GM21825 (cell line): ENCODE measurements around the gene RIT2.

Source experiments
- ATAC-seq: cut with Tn5 transposase; IDR thresholded peaks from one replicate; pipeline ENCODE4 v1.9.1; 2021; ENCODE audit warnings: mild to moderate bottlenecking, moderate library complexity; ENCODE audit not compliant: unreplicated experiment

RIT2 gene

DNA sequence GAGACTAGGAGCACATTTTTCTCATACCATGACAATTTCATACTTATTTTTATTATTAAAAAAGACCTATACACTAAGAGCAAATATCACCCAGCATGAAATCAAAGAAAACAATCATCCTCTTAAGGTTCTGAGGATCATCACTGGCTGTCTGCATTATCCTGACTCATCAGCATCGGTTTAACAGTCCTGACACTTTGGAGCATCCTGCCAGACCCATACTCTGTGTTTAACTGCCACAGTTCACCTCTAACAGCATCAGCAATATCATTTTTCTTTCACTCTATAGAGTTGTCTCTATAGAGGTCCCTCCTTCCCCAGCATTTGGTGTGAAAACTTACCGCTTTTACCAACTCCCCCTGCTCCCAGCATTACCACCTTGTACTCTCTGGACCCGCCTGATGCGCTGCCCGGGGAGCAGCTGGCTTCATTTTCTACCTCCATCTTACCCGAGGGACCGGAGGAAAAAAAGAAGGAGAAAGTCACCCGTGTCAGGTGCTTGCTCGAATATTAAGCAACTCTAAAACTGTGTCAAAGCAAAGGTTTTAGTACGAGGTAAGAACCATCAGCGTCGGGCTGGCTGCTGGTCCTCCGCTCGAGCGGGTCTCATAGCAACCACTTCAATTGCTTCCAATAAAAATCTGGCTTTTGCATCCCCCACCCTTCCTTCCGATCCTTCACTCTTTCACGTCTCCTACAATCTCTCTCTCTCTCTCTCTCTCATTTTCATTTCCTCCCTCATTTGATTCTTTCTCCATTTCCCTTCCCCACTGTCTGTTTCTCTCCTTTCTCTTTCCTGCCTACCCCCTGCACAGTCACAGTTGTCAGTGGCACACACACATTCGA lies at the start of gene RIT2:
RIT2 (minus strand) TSS at position 610 of the 846 bp plus-strand sequence.
- ATAC-seq = no peak

DNA sequence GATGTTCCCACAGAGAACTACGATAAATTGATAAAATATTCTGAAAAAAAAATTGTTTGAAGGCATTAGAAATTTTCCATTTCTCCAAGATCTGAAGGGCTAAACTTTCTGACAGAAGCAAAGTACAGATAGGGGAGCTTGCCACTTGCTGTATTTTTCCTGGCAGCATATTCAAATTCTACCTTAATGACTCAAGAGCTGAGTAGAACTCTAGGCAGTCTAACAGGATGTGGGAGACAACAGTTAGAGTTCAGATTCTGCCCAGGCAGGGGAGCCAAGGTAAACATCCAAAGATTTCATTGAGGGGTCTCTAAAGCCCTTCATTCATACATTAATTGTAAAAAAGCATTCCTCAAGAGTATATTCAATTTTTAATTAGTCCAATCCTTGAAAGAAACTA lies 46.0 kb upstream of the RIT2 start:
- ATAC-seq = no peak

DNA sequence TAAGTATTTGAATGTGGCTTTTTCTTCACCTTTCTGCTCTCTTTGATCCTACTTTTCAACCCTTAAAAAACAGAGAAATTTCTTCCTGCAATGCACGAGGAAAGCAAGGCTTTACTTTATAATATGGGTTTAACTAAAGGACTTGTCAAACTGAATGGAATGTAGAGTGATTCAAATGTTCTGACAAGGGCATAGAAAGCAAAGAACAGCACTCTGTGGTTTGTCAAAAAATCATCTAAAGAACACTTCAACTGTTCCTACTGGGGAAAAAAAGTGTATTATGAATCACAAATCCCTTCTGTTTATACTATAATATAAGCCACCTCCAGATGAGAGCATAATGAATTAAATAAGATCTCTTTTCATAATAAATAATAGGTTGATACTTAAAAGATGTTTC lies 45.0 kb upstream of the RIT2 start:
- ATAC-seq = no peak

DNA sequence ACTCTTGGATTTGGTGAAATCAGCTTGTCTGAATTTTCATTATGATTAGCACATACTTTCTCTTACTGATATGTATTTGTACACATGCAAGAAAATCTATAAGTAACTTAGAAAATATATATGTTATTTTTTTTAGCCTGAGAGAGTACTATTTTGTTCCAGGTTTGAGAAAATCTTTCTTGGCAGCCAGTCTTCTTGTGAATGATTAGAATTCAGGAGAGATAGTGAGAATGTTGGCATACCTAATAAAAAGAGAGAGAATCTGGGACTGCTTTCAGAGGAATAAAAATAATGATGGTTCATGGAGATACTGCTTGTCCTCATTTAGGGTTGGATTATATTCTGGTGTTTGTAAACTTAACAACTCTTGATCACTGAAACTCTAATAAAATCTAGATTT lies 44.4 kb upstream of the RIT2 start:
- ATAC-seq = no peak

DNA sequence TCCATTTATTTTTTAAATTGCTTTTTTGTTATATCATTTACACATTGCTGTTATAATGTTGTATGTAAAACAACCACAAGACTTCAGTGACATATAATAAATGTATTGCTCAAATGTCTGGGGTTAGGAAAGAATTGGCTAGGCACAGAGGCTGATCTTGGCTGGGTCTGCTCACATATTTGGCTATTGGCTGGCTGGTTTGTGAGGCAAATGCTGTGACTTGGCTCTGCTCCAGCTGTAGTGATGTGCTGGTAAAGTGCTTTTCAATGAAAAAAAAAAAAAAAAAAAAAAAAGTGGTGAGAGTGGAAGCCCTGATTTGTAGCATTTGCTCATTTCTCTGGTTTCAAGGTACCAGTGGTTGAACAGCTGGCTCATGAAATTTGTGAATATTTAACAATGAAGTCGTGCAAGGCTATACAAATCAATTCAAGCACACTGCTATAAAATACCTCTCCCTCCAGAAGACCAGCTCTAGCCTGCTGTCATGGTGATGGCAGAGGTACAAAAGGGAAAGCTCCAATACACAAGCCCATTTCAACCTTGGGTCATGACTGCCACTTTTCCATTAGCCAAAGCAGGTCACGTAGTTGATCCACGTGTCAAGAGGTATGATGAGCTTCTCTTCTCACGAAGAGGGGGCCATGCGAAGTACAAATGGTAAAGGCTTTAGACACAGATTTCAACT lies 43.7 kb upstream of the RIT2 start:
- ATAC-seq = no peak

DNA sequence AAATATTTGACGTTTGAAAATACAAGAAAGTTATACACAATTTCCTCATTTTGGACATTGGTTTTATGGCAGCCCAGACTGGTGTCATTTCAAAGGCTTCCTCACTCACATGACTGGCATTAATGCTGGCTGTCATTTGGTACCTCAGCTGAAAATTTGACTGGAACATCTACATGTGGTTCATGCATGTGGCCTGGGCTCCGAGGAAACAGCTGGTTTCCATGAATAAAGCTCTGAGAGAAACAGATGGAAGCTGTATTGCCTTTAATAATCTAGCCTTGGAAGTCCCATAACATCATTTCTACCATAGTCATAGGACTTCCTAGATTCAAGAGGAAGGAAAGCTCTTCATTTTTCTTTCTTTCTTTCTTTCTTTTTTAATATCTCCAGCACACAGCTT lies 42.9 kb upstream of the RIT2 start:
- ATAC-seq = no peak

DNA sequence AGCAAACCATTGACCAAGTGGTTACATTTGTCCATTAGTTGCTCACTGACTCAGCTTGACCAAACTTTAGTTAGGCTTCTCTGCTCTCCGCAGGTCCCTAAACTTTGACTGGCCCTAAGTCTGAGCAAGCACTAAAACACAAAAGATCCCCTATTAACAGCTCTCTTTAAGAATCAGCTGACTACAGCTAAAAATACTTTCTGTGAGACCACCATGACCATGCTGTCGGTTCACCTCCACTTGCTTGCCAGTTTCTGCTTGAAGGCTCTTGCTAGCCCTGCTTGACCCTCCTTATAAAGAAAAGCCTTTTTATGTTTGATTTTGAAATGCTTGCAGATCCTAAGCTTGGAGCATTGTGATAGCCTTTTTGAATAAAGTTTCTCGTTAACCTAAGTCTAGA lies 40.4 kb upstream of the RIT2 start:
- ATAC-seq = no peak

DNA sequence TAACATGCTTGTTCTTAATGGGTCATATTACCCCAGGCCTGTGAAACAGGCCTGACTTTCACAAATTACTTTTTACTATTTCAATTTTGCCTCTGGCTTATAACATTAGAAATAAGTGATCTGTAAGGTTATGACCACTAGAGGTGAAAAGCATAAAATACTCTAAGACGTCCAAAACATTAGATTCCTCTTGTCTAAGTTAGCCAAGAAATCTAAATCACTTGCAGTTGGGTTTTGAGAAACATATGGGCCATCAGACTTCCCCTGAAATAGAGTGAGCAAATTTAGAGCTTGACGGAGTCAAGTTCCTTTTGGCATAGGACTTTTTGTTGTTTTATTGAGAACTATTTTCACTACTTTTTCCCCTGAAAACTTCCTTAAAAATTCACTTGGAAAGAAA lies 32.7 kb upstream of the RIT2 start:
- no peak for ATAC-seq

DNA sequence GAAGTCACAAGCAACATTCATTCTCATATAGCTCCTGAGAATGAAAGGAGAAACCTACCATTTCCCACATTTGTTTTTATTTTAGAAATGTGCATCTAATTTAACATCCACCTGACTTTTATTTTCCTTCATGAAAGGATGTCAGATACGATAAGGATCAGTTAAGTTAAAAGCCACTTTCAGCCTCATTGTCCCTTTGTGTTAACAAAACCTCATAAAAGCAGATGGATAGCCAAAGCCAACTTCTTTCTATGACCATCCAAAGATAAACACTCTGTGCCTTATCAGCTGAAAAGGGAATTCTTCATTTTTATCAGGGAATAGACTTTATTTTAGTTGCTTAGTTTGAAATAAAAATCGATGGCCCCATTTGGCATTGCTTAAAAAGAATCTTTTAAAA lies 25.7 kb upstream of the RIT2 start:
- no peak for ATAC-seq

DNA sequence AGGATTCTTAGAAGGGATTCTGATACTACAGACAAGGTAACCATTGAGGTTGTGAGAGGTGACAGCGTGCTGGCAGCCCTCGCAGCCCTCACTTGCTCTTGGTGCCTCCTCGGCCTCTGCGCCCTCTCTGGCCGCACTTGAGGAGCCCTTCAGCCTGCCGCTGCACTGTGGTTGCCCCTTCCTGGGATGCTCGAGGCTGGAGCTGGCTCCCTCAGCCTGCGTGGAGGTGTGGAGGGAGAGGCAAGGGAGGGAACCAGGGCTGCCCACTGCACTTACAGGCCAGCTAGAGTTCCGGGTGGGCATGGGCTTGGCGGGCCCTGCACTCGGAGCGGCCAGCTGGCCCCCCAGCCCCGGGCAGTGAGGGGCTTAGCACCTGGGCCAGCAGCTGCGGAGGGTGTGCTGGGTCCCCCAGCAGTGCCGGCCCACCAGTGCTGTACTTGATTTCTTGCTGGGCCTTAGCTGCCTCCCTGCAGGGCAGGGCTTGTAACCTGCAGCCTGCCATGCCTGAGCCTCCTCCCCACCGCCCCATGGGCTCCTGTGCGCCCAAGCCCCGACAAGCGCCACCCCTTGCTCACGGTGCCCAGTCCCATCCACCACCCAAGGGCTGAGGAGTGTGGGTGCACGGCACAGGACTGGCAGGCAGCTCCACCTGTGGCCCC lies 23.9 kb upstream of the RIT2 start:
- ATAC-seq = no peak

DNA sequence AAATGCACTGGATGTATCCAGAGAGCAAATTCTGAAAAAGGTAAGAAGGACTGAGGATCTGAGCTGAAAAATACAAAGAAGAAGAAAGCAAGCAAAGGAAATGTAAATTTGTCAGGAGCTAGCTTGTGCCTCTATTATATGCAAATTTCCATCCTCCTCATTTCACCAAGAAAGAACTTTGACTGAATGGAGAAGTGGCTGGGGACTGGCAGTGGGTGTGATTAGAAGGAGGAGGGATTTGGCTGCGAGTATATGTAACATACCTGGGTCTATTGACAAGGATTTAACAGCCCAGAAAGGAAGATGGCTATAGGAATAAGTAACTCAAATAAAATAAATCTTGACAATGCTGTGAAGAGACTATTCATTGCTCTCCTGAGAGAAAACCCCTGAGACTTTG lies 19.4 kb upstream of the RIT2 start:
- ATAC-seq = no peak

DNA sequence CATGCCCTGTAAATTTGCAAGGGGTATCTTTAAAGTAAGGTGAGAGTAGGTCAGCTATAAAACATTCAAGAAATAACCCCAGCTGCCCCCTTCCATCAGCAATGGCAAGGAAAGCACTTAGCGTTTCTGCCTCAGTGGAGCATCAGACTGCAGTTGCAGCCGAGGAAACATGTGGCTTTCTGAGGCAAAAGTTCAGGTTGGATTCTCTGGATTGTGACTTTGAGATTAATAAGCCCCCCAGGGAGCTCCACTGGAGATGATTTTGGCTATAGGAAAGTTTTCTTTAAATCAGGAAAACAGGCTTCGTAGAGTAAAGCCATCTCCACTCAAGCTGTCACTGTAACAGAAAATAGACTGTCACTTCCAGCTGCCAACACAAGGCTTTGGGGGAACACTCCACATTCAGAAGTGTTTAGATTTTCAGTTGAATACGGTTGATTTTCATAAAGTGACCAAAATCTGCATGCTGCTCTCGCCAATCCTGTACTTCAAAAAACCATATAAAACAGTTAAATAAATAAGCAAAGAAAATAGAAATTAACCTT lies 15.3 kb upstream of the RIT2 start:
- ATAC-seq = no peak

DNA sequence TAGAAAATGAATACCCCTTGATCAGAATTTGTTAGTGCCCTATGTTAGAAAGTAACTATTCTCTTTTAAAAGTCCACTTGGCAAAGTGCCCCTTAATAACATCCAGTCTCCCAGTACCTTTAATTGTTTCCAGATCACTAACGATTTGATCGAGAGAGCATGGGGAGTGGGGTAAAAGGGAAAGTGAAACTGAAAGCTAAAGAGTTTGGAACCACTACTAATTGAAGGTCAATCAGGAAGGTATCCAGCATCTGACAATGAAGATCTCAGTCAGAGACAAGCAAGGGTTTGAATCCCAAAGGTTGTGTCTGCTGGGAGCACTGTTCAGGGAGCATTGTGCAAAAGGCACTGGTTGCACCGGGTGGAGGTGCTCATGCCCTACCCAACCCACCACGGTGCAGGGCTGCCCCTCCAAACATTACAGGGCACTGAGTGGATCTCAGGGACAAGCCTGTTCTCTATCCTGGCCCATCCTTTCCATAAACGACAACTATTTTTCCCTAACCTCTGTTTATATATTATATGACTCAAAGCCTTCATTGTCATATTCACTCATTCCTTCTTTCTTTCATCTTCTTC lies 14.6 kb upstream of the RIT2 start:
- no peak for ATAC-seq

DNA sequence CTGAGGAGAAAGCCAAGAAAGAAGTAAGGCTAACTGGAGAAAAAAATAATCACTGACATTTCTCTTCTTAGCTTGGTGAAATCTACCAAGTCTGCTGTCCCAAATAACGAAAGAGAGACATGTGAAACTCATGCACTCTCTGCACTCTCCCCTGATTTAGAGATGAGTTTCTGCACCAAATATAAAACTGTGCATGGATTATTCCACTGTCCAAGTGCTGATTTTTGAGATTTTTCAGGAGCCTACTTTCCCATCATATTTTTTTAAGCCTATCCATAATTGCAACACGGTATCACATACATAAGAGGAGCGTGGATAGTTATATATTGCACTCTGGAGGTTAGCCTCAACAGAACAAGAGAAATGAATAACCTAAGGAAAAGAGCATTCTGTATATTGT lies 10.0 kb upstream of the RIT2 start:
- ATAC-seq = no peak

DNA sequence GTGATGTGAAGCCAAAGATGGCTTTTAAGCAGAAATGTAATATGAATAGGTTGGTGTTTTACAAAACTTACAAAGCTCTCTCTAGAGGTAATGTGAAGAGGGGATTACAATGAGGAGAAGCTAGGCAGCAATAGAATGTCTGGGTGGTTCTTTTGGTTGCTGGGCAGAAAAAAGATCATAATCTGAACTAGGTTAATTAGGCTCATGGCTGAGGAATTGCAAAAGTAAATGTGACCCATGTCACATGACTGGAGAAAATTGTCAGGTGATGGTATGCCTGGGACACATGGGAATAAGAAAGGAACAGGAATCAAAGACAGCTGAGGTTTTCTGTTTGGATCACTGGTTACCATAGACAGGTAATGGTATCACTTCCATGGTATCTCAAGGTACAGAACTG lies 7.5 kb upstream of the RIT2 start:
- ATAC-seq = no peak

DNA sequence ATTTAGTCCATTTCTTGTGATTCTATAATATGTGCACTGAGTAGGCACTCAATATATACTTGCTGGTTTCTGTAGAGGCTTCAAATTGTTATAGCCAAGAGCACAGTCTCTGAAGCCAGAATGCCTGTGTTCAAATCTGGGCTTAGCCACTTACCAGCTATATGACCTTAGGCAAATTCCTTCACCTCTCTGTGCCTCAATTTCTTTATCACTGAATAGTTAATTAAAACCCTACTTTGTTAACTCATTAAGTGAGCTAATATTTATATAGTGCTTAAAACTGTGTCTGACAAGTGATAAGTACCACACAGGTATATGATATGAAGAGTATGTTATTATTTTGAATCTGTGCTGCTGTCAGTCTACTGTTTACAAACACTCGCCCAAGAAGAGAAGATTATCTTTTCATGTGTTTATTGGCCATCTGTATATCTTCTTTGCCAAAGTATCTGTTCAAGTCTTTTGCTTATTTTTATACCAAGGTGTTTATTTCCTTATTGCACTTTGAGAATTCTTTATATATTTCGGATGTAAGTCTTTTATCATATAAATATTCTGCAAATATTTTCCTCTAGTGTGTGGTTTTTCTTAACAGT lies 1.3 kb upstream of the RIT2 start:
- no peak for ATAC-seq

DNA sequence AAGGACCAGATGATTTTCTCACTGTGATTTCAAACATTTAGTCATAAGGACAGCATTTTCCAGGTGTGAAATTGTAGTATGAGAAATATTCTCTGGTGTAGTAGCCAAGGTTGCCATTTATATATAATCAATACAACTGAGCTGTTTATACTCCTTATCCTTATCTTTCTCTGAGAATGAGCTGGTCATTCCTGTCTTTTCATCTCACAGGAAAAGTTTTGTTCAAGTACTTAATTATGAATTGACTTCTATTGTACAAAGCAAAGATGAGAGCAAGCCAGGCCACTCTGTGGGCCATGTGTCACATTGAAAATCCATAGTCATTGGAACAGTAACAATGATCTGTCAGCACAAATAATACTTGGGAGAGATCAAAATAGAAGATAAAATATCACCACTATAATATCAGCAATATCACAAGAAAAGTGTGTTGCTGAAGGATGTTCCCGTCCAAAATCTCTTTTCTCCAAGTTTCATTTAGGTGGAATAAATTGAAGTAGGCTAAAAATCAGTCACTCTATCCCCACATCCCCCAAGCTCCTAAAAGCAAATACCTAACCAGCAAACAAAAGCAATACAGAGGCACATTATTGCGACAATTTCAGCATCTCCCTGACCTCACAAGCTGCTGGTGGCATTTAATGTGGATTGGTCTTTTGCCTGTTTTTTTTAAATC lies 2.1 kb downstream of the RIT2 start:
- ATAC-seq = no peak

DNA sequence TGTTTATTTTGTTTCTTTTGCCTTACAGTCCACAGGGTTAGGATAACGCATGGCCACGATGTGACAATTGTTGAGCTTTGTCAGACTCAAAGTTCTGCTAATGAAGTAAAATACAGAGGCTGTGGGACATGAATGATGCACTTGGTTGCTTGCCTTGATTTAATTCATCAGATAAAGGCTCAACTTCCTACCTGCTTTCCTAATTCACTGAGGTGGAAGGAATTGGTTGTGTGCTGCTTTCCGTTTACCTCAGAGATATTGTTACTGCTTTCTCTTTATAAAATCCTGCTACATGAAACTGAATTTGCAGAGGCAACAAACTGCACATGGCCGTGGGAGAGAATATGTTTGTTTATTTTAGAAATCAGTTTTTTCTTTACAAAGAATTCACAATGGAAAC lies 6.6 kb downstream of the RIT2 start:
- ATAC-seq = no peak

DNA sequence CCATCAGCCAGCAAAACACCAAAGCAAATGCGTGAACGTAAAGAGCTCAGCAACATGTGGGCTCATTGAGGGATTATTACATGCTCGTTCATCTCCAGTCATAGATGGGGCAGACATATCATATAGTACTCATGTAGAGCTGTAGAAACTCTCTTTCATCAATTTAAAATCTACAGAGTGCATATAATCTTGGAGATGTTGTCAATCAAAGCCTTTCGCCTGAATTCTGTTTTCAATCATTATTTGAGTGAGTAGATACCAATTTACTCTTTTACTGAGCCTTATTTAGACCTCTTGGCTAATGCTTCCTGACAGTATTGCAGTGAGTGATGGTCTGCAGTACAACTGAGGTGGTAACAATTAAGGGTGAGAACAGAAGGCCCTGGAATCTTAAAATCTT lies 7.0 kb downstream of the RIT2 start:
- no peak for ATAC-seq

DNA sequence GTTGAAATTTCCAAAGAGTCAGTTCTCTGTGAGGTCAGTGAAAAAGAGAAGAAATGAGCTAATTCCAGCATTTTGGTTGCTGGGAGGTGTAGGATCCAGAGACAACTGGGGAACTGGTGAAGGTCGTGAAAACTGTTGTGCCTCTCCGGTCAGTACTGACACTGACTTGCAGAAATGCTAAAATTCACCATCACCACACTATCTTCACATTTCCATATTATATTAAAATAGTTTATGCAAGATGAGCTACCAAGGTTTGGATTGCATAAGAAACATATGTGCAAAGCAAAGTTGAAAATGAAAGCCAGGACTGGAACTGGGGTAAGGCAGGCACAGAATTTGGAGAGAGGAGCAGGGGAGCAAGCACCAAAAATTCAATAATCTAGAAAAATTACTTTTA lies 21.8 kb downstream of the RIT2 start:
- no peak for ATAC-seq
